Keratinocyte (primary cell): Measurements from ENCODE around the gene TMEM107. TPM values are rescaled to one million over a fixed set of nuclear protein-coding genes. Genes with fewer than 3 reads are reported as not detected.

Experiments
- DNase-seq: peaks from one replicate; pipeline ENCODE4 v3.0.0-alpha.2; 2011; ENCODE audit warnings: low read depth, missing footprints, low spot score
- FAIRE-seq: peaks from 2 replicates; lab custom pipeline; 2011; peaks lifted over from hg19 to GRCh38; lab: Jason Lieb, UNC
- H2AFZ ChIP-seq: 2 replicates; pipeline ENCODE4 v1.6.0; 2012; ENCODE audit warnings: low read length, control low read depth, inconsistent platforms; ENCODE audit not compliant: control insufficient read depth
- H3K27ac ChIP-seq: 2 replicates; pipeline ENCODE4 v1.5.1; 2011; ENCODE audit warnings: low read length; ENCODE audit not compliant: control insufficient read depth, insufficient read depth
- H3K27me3 ChIP-seq: 3 replicates; pipeline ENCODE4 v1.6.0; 2011; ENCODE audit warnings: low read length; ENCODE audit not compliant: control insufficient read depth, insufficient read depth; ENCODE audit errors: extremely low read depth
- H3K36me3 ChIP-seq, 2 experiments: 2 replicates in 1 of 2; 3 replicates in 1 of 2; pipeline ENCODE4 v1.5.1; 2011; ENCODE audit warnings: low read length in 2 of 2, mild to moderate bottlenecking in 1 of 2; ENCODE audit not compliant: control insufficient read depth in 2 of 2, insufficient read depth in 2 of 2; ENCODE audit errors: extremely low read depth in 1 of 2
- H3K4me1 ChIP-seq: 3 replicates; pipeline ENCODE4 v1.5.1; 2011; ENCODE audit warnings: low read length; ENCODE audit not compliant: control insufficient read depth, insufficient read depth; ENCODE audit errors: extremely low read depth
- H3K4me2 ChIP-seq: 3 replicates; pipeline ENCODE4 v1.6.0; 2011; ENCODE audit warnings: low read depth, low read length; ENCODE audit not compliant: control insufficient read depth, insufficient read depth; ENCODE audit errors: extremely low read depth
- H3K4me3 ChIP-seq, 3 experiments: fragments of 200-600 bp in 1 of 3; sonication (generic) in 1 of 3; 2 replicates in 2 of 3; 3 replicates in 1 of 3; pipeline ENCODE4 v1.5.1; 2011 to 2016; ENCODE audit warnings: low read length in 3 of 3, mild to moderate bottlenecking in 3 of 3, control low read depth in 2 of 3, inconsistent platforms in 1 of 3, low read depth in 1 of 3, mixed read lengths in 1 of 3, mixed run types in 1 of 3, moderate library complexity in 1 of 3; ENCODE audit not compliant: control insufficient read depth in 2 of 3, insufficient read depth in 2 of 3; ENCODE audit errors: extremely low read depth in 1 of 3
- H3K79me2 ChIP-seq: 2 replicates; pipeline ENCODE4 v1.6.0; 2012; ENCODE audit warnings: low read length; ENCODE audit not compliant: control insufficient read depth, insufficient read depth
- H3K9ac ChIP-seq: 3 replicates; pipeline ENCODE4 v1.6.0; 2011; ENCODE audit warnings: low read length; ENCODE audit not compliant: control insufficient read depth, insufficient read depth; ENCODE audit errors: extremely low read depth
- H3K9me1 ChIP-seq: 3 replicates; pipeline ENCODE4 v1.6.0; 2011; ENCODE audit warnings: low read length; ENCODE audit not compliant: control insufficient read depth, insufficient read depth; ENCODE audit errors: extremely low read depth
- H3K9me3 ChIP-seq: 2 replicates; pipeline ENCODE4 v1.5.1; 2012; ENCODE audit warnings: low read depth, low read length; ENCODE audit not compliant: control insufficient read depth
- H4K20me1 ChIP-seq: 3 replicates; pipeline ENCODE4 v1.6.0; 2011; ENCODE audit warnings: low read length; ENCODE audit not compliant: control insufficient read depth, insufficient read depth; ENCODE audit errors: extremely low read depth
- EZH2 ChIP-seq: IDR thresholded peaks from one replicate; pipeline ENCODE4 v1.6.1; 2012; ENCODE audit warnings: inconsistent platforms, mild to moderate bottlenecking, low read length, moderate library complexity
- dilution Hi-C: fragments of 300-500 bp; cut with MboI; formaldehyde crosslinking; loops from one replicate; pipeline ENCODE4 v1.7.0; 2020; ENCODE audit warnings: low sequenced_read_pairs; ENCODE audit not compliant: extremely low pct_ligation_motif_present
- polyA plus RNA-seq, 5 experiments: library from polyadenylated mRNA; depleted of rRNA in 3 of 5; stranded (reverse) in 3 of 5; stranded (forward) in 1 of 5; unstranded in 1 of 5; fragments of >200 nt; gene quantifications; 1 replicate in 1 of 5; 2 replicates in 3 of 5; 3 replicates in 1 of 5; pipeline versions ENCODE4 v1.2.1 to v1.2.3, GENCODE V29; 2011 to 2012; ENCODE audit warnings: missing spikeins in 2 of 5, low read depth in 1 of 5, low replicate concordance in 1 of 5
- TF ChIP-seq, protein P1 (sequence below), 3 experiments: IDR thresholded peaks in 1 of 3; conservative IDR thresholded peaks in 1 of 3; optimal IDR thresholded peaks in 1 of 3; 2 replicates in 2 of 3; 3 replicates in 1 of 3; pipeline versions ENCODE3 to v1.5.1; 2011; ENCODE audit warnings: low read length in 3 of 3, mild to moderate bottlenecking in 3 of 3, moderate library complexity in 2 of 3, control low read depth in 1 of 3, inconsistent platforms in 1 of 3; ENCODE audit not compliant: insufficient read depth in 2 of 3; ENCODE audit errors: extremely low read depth in 1 of 3

Gene TMEM107
- polyA plus RNA-seq, 1 donor (not counting 4 experiments of a cell fraction or from before 2014, with no cell fraction given), result 19.0 TPM

DNA sequence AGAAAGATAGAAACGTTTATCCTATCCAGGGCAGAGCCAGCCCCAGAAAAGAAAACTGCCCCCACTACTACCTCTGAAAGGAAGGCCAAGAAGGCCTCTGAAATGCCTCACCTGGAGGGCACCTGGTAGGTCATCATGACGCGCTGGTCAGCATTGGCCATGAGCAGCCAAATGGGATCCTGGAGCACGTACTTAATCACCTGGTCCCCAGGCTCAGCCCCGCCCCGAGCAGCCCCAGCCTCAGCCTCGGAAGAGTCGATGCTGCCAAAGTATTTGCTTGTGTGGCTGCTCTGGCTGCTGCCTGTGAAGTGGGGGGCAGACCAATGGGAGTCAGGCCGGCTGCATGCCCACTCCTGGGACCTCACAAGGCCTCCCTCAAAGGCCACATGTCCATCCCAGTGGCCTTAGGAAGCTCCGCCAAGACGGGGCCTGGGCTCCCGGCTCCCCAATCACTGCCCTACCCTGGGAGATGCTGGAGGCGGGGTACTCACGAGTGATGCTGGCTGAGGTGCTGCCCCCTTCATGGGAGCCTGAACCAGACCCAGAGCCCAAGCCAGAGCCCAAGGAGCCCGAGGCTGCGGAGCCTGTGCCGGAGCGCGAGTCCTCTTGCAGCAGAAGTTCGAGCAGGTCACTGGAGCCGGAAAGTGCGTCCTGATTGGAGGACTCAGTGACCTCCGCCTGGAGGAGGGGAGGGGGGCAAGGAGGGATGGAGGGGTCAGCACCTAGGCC, 33.9 kb downstream of the TMEM107 start:
- no peak overlapping the region for H2AFZ ChIP-seq
- FAIRE-seq, result no peak
- H3K9me3 ChIP-seq, result no peaks in the 10 kb centered on the region
- no peak overlapping the region for H3K9ac ChIP-seq
- no peak for TF ChIP-seq EZH2
- TF ChIP-seq, protein P1, sequence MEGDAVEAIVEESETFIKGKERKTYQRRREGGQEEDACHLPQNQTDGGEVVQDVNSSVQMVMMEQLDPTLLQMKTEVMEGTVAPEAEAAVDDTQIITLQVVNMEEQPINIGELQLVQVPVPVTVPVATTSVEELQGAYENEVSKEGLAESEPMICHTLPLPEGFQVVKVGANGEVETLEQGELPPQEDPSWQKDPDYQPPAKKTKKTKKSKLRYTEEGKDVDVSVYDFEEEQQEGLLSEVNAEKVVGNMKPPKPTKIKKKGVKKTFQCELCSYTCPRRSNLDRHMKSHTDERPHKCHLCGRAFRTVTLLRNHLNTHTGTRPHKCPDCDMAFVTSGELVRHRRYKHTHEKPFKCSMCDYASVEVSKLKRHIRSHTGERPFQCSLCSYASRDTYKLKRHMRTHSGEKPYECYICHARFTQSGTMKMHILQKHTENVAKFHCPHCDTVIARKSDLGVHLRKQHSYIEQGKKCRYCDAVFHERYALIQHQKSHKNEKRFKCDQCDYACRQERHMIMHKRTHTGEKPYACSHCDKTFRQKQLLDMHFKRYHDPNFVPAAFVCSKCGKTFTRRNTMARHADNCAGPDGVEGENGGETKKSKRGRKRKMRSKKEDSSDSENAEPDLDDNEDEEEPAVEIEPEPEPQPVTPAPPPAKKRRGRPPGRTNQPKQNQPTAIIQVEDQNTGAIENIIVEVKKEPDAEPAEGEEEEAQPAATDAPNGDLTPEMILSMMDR (optimal IDR thresholded peaks at IDR 0.05 in 1 of 3, IDR thresholded peaks at IDR 0.05 in 1 of 3, conservative IDR thresholded peaks at IDR 0.05 in 1 of 3; ENCODE audit: extremely low read depth in 1 of 3, insufficient read depth in 2 of 3, low read length in 3 of 3), result no peak
- no peaks in the 10 kb centered on the region for H3K9me1 ChIP-seq
- no peaks in the 10 kb centered on the region for H3K27me3 ChIP-seq
- no peak overlapping the region for H3K27ac ChIP-seq
- H3K4me3 ChIP-seq, result no peak overlapping the region
- dilution Hi-C loops, result no loop called here
- peaks cover 11% of the 10 kb centered on the region for H4K20me1 ChIP-seq
- no peaks in the 10 kb centered on the region for H3K79me2 ChIP-seq
- peaks cover 54 to 60% of the 10 kb centered on the region in 2 experiments for H3K36me3 ChIP-seq
- DNase-seq, result no peak
- H3K4me1 ChIP-seq, result peaks cover 16% of the 10 kb centered on the region
- H3K4me2 ChIP-seq, result no peak overlapping the region

DNA sequence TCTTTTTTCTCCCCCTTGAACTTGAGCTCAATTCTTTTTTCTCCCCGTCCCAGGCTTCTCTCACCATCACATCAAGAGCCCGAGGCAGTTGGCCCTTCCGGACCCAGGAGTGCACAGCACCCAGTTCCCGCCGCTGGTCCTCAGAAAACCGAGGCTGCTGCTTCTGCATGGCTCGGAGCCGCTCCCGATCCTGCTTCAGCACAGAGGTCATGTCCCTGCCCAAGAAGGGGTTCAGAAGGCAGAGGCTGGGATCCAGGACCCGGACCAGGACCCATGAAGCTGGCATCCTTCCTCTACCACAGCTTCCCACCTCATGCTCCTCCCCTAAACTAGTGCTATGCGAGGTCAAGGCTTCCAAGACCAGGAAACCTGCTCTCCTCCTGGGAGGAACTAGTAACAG, 34.4 kb downstream of the TMEM107 start:
- no peak overlapping the region for H3K9ac ChIP-seq
- no peaks in the 10 kb centered on the region for H3K9me3 ChIP-seq
- H3K4me1 ChIP-seq, result peaks cover 16% of the 10 kb centered on the region
- TF ChIP-seq EZH2, result no peak
- TF ChIP-seq, protein P1 (optimal IDR thresholded peaks at IDR 0.05 in 1 of 3, IDR thresholded peaks at IDR 0.05 in 1 of 3, conservative IDR thresholded peaks at IDR 0.05 in 1 of 3; ENCODE audit: extremely low read depth in 1 of 3, insufficient read depth in 2 of 3, low read length in 3 of 3), result no peak
- H2AFZ ChIP-seq, result no peak overlapping the region
- FAIRE-seq (no peak), DNase-seq (no peak)
- no peaks in the 10 kb centered on the region for H3K79me2 ChIP-seq
- H3K9me1 ChIP-seq, result no peaks in the 10 kb centered on the region
- dilution Hi-C loops, result no loop called here
- peaks cover 48 to 54% of the 10 kb centered on the region in 2 experiments for H3K36me3 ChIP-seq
- H3K27ac ChIP-seq, result no peak overlapping the region
- H4K20me1 ChIP-seq, result peaks cover 9% of the 10 kb centered on the region
- H3K27me3 ChIP-seq, result no peaks in the 10 kb centered on the region
- H3K4me2 ChIP-seq, result no peak overlapping the region
- H3K4me3 ChIP-seq, result no peak overlapping the region
